AG08396 (cell line): ENCODE results near the gene SIK2.

Experiments
- DNase-seq: peaks from one replicate; pipeline ENCODE4 v3.0.0; 2012; ENCODE audit warnings: low spot score, mixed read lengths

SIK2 gene

GRCh38 chr11:111601979-111602864 is at the start of gene SIK2:
Gene SIK2, plus strand, starts transcription at chr11:111602449. Its CDS starts 115 bp downstream, at chr11:111602564.
- DNase-seq, result peak; percentile 96

DNA sequence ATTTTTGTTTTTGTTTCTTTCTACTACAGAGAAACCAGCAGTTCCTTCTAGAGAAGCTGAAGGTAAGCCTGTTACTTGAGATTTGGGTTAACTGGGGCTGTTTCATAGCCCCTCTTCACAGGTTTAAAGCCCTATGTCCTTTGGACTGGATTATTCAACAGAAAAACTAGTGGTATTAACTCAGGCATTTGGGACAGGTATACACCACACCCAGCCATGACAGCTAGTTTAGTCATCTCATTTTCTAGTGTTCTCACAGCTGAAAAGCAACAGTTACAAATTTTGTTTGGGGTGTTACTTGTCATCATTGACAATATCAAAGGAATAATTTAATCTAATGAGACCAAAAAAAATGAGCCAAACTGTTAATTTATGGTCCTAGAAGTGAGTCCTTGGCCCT is 47.7 kb upstream of the SIK2 start:
- DNase-seq, result no peak

GRCh38 chr11:111555255-111555654 is 47.0 kb upstream of the SIK2 start:
- no peak for DNase-seq

DNA sequence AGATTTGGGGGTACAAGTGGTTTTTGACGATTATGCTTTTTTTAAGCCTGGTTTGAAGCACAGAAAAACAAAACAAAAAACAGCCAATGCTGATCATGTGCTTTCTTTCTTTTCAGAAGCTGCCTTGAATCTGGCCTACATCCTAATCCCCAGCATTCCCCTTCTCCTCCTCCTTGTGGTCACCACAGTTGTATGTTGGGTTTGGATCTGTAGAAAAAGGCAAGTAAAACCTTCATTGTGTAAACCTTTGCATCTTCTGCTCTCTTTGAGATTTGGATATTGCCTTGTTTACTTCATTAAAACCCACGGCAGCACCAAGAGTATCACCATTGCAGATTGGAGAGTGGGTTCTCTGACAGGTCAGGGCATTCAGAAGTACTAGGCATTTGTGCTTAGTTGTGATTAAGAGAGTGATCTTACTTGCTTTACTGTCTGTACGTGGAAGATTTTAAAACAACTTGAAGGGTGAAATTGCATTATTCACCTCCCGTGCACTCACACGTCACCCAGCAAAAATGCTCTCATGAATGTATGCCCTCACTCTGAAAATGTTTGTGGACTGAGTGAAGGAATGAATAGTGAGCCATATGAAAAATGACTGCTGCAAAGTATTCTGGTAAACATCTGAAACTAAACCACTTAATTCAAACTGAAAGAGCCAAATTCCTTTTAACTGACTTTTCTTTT is 44.7 kb upstream of the SIK2 start:
- peak; percentile 65 for DNase-seq

DNA sequence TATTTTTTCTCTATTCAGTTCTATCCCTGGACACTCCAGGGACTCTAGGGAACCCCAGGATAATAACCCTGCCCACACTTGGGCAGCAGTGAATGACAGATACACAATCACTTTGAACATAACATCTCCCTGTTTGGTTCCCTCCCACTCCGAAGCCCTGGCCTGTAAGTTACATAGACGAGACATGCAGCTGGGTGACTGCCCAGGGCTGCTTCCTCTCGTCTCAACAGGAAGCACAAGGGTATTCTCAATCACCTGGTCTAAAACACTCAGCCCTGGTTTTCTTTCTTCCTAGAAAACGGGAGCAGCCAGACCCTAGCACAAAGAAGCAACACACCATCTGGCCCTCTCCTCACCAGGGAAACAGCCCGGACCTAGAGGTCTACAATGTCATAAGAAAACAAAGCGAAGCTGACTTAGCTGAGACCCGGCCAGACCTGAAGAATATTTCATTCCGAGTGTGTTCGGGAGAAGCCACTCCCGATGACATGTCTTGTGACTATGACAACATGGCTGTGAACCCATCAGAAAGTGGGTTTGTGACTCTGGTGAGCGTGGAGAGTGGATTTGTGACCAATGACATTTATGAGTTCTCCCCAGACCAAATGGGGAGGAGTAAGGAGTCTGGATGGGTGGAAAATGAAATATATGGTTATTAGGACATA is 42.3 kb upstream of the SIK2 start:
- no peak for DNase-seq

DNA sequence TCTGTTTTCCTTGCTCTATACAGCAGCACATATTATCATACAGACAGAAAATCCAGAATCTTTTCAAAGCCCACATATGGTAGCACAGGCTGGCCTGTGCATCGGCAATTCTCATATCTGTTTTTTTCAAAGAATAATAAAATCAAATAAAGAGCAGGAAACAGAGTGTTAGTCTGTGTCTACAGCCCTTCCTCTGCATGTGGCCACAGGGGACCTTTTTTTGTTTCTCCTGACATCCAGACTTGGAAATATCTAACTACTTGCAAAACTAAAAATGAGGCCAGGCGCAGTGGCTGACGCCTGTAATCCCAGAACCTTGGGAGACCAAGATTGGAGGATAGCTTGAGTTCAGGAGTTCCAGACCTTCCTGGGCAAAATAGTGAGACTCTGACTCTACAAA is 41.4 kb upstream of the SIK2 start:
- no peak for DNase-seq

DNA sequence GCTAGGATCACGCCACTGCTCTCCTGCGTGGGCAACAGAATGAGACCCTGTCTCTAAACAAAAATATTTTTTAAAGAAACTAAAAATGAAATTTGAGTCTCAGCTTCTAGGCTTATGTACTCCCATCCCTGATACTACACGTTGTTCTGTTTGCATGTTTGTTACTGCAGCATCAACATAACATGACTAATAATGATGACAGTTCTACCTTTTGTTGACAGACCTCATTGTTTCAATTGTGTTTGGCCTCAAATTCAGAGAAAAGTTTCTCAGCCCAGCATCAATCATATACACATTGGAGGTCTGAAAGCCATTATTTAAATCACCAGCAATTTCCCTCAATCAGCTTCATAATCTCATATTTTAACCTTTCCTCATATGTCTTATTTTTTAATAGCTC is 40.9 kb upstream of the SIK2 start:
- no peak for DNase-seq

DNA sequence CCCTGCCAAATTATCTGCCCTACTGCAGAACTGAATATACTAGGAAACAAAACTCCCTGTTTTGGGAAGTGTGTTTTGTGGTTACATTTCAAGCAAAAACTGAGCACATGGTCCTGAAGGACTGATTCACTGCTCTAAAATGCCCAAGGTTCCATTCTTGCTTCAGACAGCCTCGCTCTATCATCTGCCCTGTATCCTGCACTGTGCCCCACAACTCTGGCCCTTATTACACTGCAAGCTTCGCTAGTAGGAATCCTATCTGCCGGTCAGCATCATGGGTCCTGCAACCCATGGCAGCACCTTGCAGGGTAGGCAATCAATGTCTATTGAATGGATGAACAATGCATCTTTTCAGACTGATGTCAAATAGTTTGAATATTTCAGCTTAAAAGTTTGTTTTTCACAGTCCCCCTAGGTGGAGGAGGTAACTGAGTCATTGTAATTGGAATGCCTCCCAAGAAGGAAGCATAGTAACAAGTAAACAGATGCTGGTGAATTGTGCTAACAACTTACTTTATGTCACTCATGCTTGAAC is 40.4 kb upstream of the SIK2 start:
- peak; percentile 51 for DNase-seq

GRCh38 chr11:111562692-111563389 is 39.4 kb upstream of the SIK2 start:
- DNase-seq, result no peak

DNA sequence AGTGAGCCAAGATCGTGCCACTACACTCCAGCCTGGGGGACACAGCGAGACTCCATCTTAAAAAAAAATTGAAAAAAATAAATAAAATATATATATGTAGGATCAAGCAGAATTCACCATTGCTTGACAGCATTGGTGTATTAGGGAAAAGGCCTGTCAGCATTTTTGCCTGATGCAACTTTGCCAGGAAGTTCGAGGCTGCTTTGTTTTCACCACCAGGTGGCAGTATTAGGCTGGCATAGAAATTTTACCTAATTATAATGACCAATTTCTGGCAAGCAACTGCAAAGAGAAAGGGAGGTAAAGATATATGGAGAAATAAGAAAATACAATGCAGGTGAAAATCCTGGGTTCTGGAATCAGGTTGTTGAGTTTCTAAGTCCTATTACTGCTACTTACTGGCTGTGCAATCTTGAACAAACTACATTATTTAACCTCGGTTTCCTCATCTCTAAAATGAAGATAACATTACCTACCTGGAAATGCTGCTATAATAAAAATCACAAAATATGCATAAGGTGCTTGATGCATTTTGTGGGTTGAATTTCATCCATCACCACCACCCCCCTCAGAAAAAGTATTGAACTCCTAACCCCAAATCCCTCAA is 37.0 kb upstream of the SIK2 start:
- DNase-seq, result peak; percentile 49

- no peak for DNase-seq
Observed at GRCh38 chr11:111566324-111566723, 35.9 kb upstream of the SIK2 start.

- no peak for DNase-seq
Observed at GRCh38 chr11:111569476-111569875, 32.8 kb upstream of the SIK2 start.

GRCh38 chr11:111570796-111571195 is 31.5 kb upstream of the SIK2 start:
- DNase-seq, result no peak

DNA sequence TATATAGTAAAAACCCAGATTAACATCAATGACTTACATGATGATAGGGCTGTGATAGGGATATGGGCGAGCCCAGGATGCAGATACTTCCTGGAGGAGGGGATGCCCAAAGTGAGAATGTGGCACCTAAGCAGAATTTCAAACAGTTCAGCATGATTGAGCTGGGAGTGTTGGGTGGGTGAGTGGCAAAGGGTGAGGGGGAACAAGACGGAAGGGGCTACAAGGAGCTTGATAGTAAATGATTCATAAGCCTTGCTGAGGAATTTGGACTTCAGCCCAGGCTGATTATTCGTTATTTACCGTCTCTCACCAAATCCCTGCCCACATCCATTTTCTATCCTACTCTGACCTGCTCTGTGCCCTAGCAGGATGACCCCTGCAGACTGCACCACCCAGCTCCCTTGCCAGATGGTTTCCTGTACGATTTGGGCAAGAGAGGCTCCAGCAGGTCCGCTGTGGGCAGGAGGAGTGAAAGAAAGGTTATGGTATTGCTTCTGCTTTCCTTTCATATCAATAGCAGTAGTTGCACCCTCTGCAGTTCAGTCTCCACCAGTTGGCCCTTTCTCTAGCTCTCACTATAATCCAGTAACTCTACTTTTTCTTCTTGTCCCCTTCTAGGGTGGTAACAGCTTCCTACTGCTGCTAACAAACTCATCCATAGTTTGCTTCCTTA is 30.3 kb upstream of the SIK2 start:
- DNase-seq, result no peak

DNA sequence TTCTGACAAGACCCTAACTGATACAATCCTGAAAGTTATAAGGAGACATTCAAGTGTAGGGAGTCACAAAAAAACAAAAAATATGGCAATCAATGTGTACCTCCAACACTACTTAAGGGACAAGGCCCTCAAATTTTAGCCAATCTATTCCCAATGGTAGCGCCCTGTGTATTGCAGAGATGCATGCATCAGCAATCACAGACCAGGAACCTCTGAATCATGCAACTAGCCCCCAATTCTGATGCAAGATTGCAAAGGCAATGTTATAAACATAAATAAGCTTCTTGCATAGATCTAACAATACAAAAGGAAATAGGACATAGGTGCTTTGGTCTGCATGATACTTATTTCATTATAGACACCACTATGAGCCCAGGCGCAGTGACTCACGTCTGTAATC is 29.7 kb upstream of the SIK2 start:
- DNase-seq, result no peak

DNA sequence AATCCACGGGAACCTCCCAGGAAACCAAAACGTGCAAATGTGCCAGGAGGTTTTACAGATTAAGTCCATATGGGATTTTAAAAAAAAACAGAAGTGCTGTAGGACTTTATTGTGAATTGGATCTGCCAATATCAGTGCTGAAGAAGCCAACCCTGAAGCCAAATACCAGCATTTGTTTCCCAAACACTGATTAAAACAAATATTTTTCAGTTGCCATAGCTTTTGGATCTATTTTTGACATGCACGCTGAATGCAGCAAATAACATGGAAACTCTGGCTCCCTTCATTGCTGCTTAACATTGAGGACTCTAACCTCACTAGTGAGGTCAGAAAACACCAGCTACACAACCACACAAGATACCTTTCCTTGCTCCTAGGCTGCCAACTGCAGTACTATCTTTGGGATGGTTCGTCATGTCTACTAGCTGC is 28.4 kb upstream of the SIK2 start:
- no peak for DNase-seq

DNA sequence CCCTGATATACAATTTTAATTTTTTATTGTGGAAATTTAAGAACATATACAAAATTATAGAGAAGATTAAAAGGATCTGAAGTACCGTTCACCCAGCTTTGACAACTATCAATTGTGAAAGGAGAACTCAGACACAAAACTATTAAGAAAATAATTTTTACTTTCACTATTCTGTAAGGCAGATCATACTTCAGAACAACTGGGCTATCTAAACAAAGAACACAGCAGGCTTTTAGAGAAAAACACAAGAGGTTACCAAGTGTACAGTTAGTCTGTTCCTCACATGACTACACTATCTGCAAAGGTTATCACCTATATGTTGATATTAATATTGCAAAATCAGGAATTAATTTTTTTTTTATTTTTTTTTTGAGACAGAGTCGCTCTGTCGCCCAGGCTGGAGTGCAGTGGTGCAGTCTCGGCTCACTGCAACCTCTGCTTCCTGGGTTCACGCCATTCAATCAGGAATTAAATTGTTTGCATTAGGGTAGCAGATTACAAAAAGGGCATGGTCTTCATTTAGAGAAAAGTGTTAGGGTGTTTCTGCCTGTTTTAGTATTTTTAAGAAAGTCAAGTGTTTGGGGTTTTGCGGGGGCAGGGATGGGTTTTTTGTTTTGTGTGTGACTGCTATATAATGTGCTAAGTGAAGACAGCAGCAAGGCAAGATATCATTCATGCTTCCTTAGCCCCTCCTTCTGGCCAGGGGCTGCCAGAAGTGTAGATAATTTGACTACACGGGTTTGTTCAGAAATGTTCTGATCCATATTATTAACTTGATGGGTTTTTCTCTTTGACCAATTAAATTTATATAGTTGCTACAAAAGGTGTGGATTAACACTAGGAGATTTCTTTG is 27.6 kb upstream of the SIK2 start:
- DNase-seq, result no peak

DNA sequence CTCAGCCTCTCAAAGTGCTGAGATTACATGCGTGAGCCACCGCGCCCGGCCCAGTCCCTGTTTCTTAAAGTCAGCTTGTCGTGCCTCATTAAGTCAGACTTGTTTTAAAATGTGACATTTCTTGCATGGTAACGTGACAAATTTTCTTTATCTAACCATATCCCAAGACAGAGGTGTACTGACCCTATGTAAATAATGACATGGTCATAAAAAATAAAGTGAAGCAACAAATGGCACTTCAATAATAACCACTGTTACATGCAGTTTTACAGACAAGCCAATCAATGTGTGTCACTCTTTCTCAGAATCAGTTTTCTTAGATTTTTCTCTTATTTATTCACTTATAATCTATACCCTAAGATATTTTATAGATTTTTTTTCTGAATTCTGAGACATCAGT is 26.5 kb upstream of the SIK2 start:
- DNase-seq, result no peak

DNA sequence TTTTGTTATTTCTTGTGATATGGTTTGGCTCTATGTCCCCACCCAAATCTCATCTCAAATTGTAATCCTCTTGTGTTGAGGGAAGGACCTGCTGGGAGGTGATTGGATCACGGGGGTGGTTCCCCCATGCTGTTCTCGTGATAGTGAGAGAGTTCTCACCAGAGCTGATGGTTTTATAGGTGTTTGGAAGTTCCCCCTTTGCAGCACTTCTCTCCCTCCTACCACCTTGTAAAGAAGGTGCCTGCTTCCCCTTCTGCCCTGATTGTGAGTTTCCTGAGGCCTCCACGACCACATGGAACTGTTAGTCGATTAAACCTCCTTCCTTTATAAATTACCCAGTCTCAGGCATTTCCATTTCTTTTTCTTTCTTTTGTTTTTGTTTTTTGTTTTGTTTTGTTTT is 24.4 kb upstream of the SIK2 start:
- no peak for DNase-seq

DNA sequence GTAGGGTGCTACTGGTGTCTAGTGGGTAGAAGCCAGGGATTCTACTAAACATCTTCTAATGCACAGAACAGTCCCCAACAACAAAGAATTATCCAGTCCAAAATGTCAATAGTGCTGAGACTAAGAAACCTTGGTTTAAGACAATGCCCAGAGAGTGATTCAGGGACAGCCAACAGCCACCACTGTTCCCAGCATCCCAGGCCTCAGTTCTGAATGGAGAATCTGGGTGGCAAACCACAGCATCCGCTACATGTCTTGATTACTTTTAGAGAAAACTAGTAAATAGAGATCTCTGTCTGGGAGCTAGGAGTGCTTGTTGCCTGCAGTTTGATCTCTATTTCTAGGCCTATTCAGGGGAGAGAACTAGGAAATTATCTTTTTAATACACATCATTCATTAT is 20.9 kb upstream of the SIK2 start:
- DNase-seq, result no peak
